HL-60 (cell line): ENCODE data around the gene ZP1.

Experiments
- DNase-seq, 2 experiments: peaks; one replicate each; pipeline ENCODE4 v3.0.0-alpha.2; 2010 to 2020; ENCODE audit warnings: low read depth in 1 of 2, low spot score in 1 of 2
- H3K27ac ChIP-seq: fragments of 250-450 bp; sonication (Bioruptor Pico); replicated peaks from 2 replicates; pipeline ENCODE4 v1.5.1; 2020; ENCODE audit warnings: mild to moderate bottlenecking, moderate library complexity
- H3K27me3 ChIP-seq: fragments of 250-450 bp; sonication (Bioruptor Pico); 2 replicates; pipeline ENCODE4 v1.5.1; 2021; ENCODE audit warnings: mild to moderate bottlenecking, moderate library complexity; ENCODE audit not compliant: insufficient read depth, poor library complexity, severe bottlenecking
- H3K4me3 ChIP-seq: replicated peaks from 2 replicates; pipeline ENCODE4 v1.5.1; 2011; ENCODE audit warnings: mild to moderate bottlenecking, control low read depth, low read length; ENCODE audit not compliant: insufficient read depth
- GABPA ChIP-seq: IDR thresholded peaks from 2 replicates; pipeline ENCODE4 v1.6.1; 2012; ENCODE audit warnings: low read depth
- POLR2AphosphoS5 ChIP-seq: IDR thresholded peaks from 2 replicates; pipeline ENCODE4 v1.6.1; 2012; ENCODE audit warnings: low read depth
- SPI1 ChIP-seq: IDR thresholded peaks from 2 replicates; pipeline ENCODE4 v1.6.1; 2012; ENCODE audit warnings: low read depth, mild to moderate bottlenecking, borderline replicate concordance
- TF ChIP-seq, protein P1 (sequence below): IDR thresholded peaks from 2 replicates; pipeline ENCODE4 v1.6.1; 2012; ENCODE audit warnings: low read depth; ENCODE audit not compliant: insufficient replicate concordance
- TF ChIP-seq, protein P2 (sequence below): IDR thresholded peaks from one replicate; pipeline ENCODE4 v1.5.1; 2011; ENCODE audit warnings: low read length, control low read depth, inconsistent platforms; ENCODE audit not compliant: insufficient read depth

Gene ZP1

DNA sequence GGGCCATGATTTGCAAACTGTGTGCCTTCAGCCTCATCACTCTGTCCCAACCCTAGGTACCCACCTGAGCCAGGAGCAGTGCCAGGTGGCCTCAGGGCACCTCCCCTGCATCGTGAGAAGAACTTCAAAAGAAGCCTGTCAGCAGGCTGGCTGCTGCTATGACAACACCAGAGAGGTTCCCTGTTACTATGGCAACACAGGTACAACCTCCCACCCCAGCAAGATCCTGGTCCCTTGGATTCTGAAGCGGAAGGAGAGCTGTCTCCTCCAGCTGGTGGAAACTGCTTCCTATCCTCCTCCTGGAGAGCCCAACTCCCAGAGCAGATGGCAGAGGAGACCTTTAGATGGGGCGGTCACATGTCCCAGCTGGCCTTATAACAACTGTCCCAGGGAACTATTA, 2.9 kb downstream of the ZP1 start:
- TF ChIP-seq POLR2AphosphoS5 (no peak), GABPA (no peak), SPI1 (no peak)
- TF ChIP-seq, protein P1, sequence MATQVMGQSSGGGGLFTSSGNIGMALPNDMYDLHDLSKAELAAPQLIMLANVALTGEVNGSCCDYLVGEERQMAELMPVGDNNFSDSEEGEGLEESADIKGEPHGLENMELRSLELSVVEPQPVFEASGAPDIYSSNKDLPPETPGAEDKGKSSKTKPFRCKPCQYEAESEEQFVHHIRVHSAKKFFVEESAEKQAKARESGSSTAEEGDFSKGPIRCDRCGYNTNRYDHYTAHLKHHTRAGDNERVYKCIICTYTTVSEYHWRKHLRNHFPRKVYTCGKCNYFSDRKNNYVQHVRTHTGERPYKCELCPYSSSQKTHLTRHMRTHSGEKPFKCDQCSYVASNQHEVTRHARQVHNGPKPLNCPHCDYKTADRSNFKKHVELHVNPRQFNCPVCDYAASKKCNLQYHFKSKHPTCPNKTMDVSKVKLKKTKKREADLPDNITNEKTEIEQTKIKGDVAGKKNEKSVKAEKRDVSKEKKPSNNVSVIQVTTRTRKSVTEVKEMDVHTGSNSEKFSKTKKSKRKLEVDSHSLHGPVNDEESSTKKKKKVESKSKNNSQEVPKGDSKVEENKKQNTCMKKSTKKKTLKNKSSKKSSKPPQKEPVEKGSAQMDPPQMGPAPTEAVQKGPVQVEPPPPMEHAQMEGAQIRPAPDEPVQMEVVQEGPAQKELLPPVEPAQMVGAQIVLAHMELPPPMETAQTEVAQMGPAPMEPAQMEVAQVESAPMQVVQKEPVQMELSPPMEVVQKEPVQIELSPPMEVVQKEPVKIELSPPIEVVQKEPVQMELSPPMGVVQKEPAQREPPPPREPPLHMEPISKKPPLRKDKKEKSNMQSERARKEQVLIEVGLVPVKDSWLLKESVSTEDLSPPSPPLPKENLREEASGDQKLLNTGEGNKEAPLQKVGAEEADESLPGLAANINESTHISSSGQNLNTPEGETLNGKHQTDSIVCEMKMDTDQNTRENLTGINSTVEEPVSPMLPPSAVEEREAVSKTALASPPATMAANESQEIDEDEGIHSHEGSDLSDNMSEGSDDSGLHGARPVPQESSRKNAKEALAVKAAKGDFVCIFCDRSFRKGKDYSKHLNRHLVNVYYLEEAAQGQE, result no peak
- TF ChIP-seq, protein P2, sequence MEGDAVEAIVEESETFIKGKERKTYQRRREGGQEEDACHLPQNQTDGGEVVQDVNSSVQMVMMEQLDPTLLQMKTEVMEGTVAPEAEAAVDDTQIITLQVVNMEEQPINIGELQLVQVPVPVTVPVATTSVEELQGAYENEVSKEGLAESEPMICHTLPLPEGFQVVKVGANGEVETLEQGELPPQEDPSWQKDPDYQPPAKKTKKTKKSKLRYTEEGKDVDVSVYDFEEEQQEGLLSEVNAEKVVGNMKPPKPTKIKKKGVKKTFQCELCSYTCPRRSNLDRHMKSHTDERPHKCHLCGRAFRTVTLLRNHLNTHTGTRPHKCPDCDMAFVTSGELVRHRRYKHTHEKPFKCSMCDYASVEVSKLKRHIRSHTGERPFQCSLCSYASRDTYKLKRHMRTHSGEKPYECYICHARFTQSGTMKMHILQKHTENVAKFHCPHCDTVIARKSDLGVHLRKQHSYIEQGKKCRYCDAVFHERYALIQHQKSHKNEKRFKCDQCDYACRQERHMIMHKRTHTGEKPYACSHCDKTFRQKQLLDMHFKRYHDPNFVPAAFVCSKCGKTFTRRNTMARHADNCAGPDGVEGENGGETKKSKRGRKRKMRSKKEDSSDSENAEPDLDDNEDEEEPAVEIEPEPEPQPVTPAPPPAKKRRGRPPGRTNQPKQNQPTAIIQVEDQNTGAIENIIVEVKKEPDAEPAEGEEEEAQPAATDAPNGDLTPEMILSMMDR, result no peak
- DNase-seq, result no peak
- no peak overlapping the region for H3K27ac ChIP-seq
- H3K4me3 ChIP-seq, result no peak overlapping the region
- H3K27me3 ChIP-seq, result no peaks in the 10 kb centered on the region

DNA sequence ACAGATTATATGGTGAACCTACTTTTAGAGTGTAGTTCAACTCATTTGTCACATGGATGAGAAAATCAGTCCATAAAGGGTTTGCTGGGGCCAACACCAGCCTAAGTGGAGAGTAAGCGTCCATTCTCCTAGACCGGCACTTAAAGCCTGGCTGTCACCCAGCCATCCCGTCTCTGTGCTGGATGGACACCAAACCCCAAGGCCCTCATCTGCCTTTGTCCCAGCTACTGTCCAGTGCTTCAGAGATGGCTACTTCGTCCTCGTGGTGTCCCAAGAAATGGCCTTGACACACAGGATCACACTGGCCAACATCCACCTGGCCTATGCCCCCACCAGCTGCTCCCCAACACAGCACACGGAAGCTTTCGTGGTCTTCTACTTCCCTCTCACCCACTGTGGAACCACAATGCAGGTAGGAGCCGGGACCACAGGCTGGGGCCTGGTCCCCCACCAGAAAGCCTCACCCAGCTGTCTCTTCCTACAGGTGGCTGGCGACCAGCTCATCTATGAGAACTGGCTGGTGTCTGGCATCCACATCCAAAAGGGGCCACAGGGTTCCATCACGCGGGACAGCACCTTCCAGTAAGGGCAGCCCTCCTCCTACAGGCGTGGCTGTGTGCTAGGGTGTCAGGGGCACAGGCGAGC, 3.5 kb downstream of the ZP1 start:
- Histone ChIP-seq H3K27me3 (no peaks in the 10 kb centered on the region), H3K4me3 (no peak overlapping the region), H3K27ac (no peak overlapping the region)
- DNase-seq, result no peak
- TF ChIP-seq, protein P1, result no peak

DNA sequence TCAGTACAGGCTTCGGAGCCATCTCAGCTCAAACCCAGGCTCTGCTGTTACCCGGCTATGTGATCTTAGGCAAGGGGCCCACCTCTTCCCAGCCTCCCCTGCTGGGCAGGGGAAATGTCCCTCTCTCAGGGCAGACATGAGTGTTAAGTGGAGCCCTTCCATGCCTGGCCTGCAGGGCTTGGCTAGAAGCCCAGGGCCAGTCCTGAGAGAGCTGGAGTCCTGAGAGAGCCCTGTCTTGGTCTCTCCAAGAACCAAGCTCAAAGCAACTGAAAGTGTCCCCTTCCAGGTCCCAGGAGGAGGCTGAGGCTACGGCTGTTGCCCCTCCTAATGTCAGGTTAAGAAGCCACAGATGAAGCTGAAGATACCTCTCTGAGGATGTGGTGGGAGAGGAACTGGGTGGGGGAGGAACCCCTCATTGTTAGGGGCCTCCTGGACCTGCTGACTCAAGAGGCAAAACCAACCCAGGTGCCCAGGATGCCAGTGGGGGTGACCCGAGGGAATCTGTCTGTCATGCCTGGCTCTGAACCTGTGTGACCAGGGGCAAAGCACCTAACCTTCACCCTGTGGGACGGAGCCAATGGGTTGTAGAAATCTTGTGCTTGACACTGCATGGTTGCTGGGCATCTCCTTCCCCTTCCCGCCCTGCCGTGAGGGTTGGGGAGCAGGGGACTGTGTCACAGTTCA, 4.2 kb downstream of the ZP1 start:
- no peak for DNase-seq
- no peaks in the 10 kb centered on the region for H3K27me3 ChIP-seq
- no peak overlapping the region for H3K27ac ChIP-seq
- TF ChIP-seq, protein P2, result no peak
- TF ChIP-seq, protein P1, result no peak
- TF ChIP-seq SPI1 (no peak), POLR2AphosphoS5 (no peak), GABPA (no peak)
- H3K4me3 ChIP-seq, result no peak overlapping the region
